Thymus (tissue), 11 donors: ENCODE data around the gene RPL3. TPM values are rescaled to one million over a fixed set of nuclear protein-coding genes. Genes with fewer than 3 reads are reported as not detected.

Experiments
- DNase-seq, 9 donors: peaks; one replicate each; pipeline ENCODE4 v3.0.0-alpha.2; 2013; ENCODE audit warnings: low spot score in 9 of 9, low read depth in 6 of 9, missing footprints in 1 of 9
- H3K27ac ChIP-seq, 2 donors: one replicate each; pipeline ENCODE4 v1.5.1; 2013; ENCODE audit warnings: control low read depth in 1 of 2, low read depth in 1 of 2, low read length in 1 of 2, mild to moderate bottlenecking in 1 of 2, moderate library complexity in 1 of 2
- H3K27me3 ChIP-seq, 2 donors: one replicate each; pipeline ENCODE4 v1.5.1; 2013; ENCODE audit warnings: low read length in 1 of 2; ENCODE audit not compliant: control insufficient read depth in 2 of 2, insufficient read depth in 1 of 2
- H3K36me3 ChIP-seq, 2 donors: one replicate each; pipeline ENCODE4 v1.5.1; 2013; ENCODE audit warnings: low read length in 1 of 2, mild to moderate bottlenecking in 1 of 2, moderate library complexity in 1 of 2; ENCODE audit not compliant: control insufficient read depth in 2 of 2, insufficient read depth in 2 of 2
- H3K4me1 ChIP-seq, 2 donors: one replicate each; pipeline ENCODE4 v1.5.1; 2013; ENCODE audit warnings: low read length in 2 of 2; ENCODE audit not compliant: control insufficient read depth in 2 of 2, insufficient read depth in 2 of 2
- H3K4me3 ChIP-seq, 2 donors: one replicate each; pipeline ENCODE4 v1.5.1; 2013; ENCODE audit warnings: low read length in 2 of 2, control low read depth in 1 of 2, mild to moderate bottlenecking in 1 of 2
- H3K9me3 ChIP-seq, 2 donors: one replicate each; pipeline ENCODE4 v1.5.1; 2013; ENCODE audit warnings: low read length in 1 of 2, mild to moderate bottlenecking in 1 of 2; ENCODE audit not compliant: control insufficient read depth in 2 of 2, insufficient read depth in 1 of 2
- WGBS: extraction: QIAGEN DNeasy Blood & Tissue Kit; methylation state at CpG from one replicate; pipeline ENCODE4 v1.1.7; 2013; 5-methylcytosine and 5-hydroxymethylcytosine counted together
- polyA plus RNA-seq: library from polyadenylated mRNA; stranded (reverse); fragments of 200-250 nt; gene quantifications from one replicate; pipeline ENCODE4 v1.2.3, GENCODE V29; 2013
- total RNA-seq: library from RNA; stranded (reverse); fragments of 120-200 nt; gene quantifications from one replicate; pipeline ENCODE4 v1.2.4, GENCODE V29; 2013
- donor health status: healthy.

RPL3 gene
- total and polyA plus RNA-seq, 2 donors: 1,863 to 2,946 TPM

DNA sequence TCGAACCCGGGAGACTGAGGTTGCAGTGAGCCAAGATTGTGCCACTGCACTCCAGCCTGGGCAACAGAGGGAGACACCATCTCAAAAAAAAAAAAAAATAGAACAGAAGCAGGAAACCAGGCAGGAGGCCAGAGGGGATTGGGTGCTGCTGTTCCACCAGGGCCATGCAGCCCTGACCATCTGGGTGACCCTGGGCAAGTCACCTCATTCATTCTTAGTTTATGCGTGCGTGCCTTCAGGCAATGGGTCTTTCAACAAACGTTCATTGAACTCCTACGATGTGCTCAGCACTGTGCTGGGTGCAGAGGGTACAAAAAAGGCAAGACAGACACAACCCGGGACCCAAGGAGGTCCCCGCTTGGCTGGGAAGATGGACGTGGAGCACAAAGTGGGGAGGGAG, 18.3 kb downstream of the RPL3 start:
- Histone ChIP-seq H3K27me3 (peaks cover 13 to 48% of the 10 kb centered on the region in 2 donors), H3K4me3 (no peak overlapping the region), H3K9me3 (peaks cover 0 to 4% of the 10 kb centered on the region in 2 donors), H3K4me1 (peaks cover 11 to 28% of the 10 kb centered on the region in 2 donors), H3K36me3 (no peaks in the 10 kb centered on the region), H3K27ac (no peak overlapping the region)
- 95% methylated on average over 9 of the region's 9 CpGs for WGBS
- no peak for DNase-seq

DNA sequence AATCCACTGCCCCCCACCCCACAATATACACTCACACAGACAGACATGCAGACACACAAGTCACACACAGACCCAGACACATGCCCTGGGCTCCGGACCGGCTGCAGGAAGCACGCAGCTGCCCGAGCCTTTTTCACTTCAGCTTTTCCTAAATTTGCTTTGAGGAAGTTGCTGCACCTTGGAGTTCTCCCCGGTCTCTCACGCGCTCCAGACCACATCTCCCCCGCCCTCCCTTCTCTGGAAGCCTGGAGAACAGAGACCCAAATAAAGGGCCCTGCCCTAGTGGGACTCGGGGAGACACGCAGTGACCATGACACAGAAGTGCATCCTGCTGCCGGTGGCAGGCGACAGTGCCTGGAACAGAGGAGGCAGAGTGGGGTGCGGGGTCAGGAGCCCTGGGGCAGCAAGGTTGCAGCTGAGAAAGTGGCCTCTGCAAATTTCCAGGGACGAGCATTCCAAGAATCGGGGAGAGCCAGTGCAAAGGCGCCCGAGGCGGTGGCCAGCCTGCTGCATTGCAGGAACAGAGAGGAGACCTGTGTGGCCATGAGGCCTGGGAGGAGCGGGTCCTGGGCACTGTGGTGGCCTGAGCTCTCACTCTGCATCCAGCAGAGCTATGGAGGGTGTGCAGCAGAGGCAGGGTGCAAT, 19.1 kb downstream of the RPL3 start:
- peaks cover 13 to 48% of the 10 kb centered on the region in 2 donors for H3K27me3 ChIP-seq
- H3K27ac ChIP-seq: no peak overlapping the region
- no peak overlapping the region for H3K4me3 ChIP-seq
- 16% methylated on average over 19 of the region's 19 CpGs for WGBS
- H3K36me3 ChIP-seq: no peaks in the 10 kb centered on the region
- DNase-seq: no peak
- H3K9me3 ChIP-seq: peaks cover 0 to 4% of the 10 kb centered on the region in 2 donors
- H3K4me1 ChIP-seq: peaks cover 11 to 28% of the 10 kb centered on the region in 2 donors

DNA sequence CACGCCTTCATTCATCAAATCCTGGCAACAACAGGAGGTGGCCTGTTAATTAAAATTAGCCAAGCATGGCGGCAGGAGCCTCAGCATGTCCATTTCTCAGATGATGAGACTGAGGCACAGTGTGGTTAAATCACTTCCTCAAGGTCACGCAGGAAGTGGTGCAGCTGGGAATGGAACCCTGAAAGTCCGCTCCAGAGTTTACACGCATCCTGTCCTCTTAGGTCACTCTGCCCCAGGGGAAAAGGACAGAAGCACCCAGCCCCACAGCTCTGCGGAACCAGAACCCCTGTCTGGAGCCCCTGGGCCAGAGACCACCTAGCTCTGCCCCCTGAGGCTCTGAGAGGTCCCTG, 19.6 kb downstream of the RPL3 start:
- Histone ChIP-seq H3K4me3 (no peak overlapping the region), H3K27ac (no peak overlapping the region), H3K36me3 (no peaks in the 10 kb centered on the region), H3K4me1 (peaks cover 11 to 28% of the 10 kb centered on the region in 2 donors), H3K9me3 (peaks cover 0 to 4% of the 10 kb centered on the region in 2 donors), H3K27me3 (peaks cover 13 to 48% of the 10 kb centered on the region in 2 donors)
- WGBS: 35% methylated on average over 6 of the region's 6 CpGs
- no peak for DNase-seq

DNA sequence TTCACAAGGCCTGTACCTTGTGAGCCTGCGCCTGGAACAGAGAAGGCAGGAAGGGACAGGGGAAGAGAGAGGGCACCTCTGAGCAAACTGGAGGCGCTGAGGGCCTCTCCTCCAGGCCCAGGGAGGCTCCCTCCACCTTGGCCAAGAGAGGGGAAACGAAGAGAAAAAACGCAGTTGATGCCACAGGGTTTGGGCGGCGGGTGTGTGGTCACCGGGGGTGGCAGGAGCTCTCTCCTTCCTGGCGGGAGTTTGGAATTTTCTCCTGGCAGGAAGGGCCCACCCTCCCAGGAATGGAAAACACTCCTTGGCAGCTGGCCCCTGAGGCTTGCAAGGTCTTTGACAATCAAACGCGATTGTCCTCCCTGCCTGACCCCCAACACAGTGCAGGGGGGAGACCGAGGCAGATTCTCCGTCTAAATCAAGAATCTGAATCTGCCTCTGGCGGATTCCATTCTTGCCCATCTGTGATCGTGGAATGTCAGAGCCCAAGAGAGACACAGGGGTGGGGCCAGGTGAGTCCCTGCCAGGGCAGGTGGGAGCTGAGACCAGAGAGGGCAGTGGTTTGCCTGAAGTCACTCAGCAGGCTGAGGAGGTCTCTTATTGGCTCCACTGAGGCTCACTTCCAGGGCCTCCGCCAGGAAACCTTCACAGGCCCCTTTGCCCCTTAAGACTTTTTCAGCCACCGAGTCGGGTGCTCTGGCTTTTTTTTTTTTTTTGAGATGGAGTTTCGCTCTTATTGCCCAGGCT, 21.0 kb downstream of the RPL3 start:
- H3K27me3 ChIP-seq: peaks cover 13 to 48% of the 10 kb centered on the region in 2 donors
- no peaks in the 10 kb centered on the region for H3K36me3 ChIP-seq
- H3K27ac ChIP-seq: no peak overlapping the region
- H3K4me3 ChIP-seq: no peak overlapping the region
- H3K4me1 ChIP-seq: peaks cover 11 to 28% of the 10 kb centered on the region in 2 donors
- H3K9me3 ChIP-seq: peaks cover 0 to 4% of the 10 kb centered on the region in 2 donors
- WGBS: 84% methylated on average over 18 of the region's 18 CpGs
- no peak for DNase-seq

DNA sequence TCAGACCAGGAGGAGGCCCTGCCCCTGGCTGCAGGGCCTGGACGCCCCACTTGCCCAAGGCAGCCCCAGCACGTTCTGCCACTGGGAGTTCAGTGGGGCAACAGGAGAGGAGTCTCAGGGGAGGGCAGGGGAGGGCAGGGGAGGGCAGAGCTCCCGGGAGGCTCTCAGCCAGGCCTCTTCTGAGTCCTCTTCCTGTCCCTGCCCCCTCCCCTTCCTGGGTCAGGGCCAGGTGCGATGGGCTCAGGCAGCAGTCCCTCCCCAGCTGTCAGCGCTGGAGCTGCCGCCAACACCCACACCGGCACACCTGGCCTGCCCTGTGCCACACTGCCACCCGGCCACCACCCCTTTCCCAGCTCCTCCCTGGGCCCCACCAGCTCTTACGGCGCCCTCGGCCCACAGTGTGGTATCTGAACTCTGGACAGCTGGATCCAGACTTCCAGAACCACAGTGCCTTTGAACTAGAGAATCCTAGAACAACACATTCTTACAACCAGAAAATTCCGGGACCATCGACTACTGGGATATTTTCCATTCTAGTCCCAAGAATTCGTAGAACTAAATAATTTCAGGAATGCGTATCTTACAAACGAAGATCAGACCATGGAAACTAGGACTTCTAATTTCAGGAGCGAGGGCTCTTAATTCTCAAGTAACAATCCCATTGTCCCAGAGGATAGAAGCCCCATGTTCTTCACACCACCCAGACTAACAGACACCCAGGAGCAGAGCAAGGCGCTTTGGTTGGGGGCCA, 21.8 kb downstream of the RPL3 start:
- H3K4me1 ChIP-seq: peaks cover 11 to 31% of the 10 kb centered on the region in 2 donors

DNA sequence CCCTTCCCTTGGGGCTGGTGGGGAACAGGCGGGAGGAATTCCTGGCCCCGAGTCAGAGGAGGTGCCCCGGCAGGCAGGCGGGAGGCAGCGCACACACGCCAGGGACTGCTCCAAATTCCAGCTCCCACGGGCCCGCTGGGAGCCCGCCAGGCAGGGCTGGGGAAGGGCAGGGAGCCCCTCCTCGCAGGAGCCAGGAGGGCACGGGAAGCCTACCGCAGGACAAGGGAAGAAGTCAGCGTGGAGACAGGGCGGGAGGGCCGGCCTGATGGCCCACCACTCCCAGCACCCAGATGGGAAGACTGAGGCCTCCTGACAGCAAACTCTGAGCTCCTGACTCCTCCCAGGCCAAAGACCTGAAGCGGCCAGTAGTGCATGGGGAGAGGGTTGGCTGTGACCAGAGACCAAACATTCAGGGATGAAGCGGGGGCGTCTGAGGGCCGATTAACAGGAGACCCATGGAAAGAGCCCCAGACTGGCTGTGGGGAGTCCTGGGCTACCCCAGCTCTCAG, 22.4 kb downstream of the RPL3 start:
- Histone ChIP-seq H3K4me1 (peaks cover 11 to 36% of the 10 kb centered on the region in 2 donors), H3K36me3 (no peaks in the 10 kb centered on the region), H3K4me3 (no peak overlapping the region), H3K27ac (no peak overlapping the region), H3K9me3 (peaks cover 0 to 4% of the 10 kb centered on the region in 2 donors), H3K27me3 (peaks cover 13 to 45% of the 10 kb centered on the region in 2 donors)
- no peak for DNase-seq
- WGBS: 88% methylated on average over 19 of the region's 19 CpGs

More for the DNA sequence above, 21.8 kb downstream of the RPL3 start:
- H3K9me3 ChIP-seq: peaks cover 0 to 4% of the 10 kb centered on the region in 2 donors
- peaks cover 13 to 48% of the 10 kb centered on the region in 2 donors for H3K27me3 ChIP-seq
- no peak overlapping the region for H3K27ac ChIP-seq
- H3K36me3 ChIP-seq: no peaks in the 10 kb centered on the region
- 44% methylated on average over 18 of the region's 18 CpGs for WGBS
- no peak overlapping the region for H3K4me3 ChIP-seq
- DNase-seq: peak in 5 of 9 donors; percentile 36 to 75 (median 57)

DNA sequence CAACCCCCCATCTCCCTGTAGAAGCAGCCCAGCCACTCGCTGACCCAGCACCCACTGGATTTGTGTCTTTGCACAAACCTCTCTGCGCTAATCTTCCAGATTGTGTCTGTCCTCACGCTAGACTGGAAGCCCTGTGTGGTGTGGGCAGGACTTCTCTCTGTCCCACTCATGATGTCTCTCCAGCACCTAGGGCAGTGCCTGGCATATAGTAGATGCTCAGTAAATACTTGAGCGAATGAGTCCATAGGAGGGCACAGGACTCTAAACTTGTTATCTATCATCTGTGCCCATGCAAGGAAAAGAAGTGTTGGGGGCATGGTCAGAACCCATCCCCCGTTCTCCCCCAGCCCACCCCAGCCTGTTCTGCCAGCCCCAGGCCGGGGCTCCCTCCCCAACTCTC, 22.9 kb downstream of the RPL3 start:
- 97% methylated on average over 6 of the region's 6 CpGs for WGBS
- no peak overlapping the region for H3K27ac ChIP-seq

DNA sequence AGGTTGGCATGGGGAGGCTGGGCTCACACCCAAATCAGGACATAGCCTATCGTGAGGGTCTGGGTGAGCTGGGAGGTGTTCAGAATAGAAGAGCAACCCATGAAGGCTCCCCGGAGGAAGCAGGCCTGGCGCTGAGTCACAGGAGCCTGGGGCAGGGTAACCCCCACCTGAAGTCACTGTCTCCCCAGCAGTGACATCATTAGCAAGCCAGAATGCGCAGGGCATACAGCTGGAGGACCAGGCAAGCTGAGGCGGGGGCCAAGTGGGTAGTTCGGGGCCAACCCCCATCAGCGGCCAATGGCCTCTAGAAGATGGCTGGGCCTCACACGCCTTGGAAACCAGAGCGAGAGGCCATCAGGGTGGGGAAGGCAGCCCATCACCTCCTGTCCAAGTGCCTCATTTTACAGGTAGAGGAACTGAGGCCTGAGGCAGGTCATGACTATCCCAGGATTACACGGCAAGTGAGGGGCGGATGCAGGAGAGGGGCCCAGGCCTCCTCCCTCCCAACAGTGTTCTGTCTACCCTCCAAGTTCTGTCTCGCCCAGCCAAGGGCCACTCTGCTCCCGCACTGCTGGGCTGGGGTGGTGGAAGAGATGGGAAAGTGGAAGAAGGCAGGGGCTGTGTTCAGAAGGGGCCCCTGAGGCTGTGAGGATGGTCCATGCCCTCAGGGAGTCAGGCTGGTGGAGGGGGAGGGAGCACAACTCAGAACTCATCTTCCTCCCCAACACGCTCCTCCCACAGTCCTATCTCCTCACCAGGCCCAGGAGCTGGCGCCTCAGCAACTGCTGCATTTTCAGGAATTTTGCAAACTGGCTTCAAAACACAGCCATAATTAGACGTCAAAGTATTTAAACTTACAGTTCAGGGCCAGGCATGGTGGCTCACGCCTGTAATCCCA, 24.6 kb downstream of the RPL3 start:
- H3K4me3 ChIP-seq: no peak overlapping the region

More for the DNA sequence above, 22.9 kb downstream of the RPL3 start:
- no peaks in the 10 kb centered on the region for H3K36me3 ChIP-seq
- peaks cover 13 to 41% of the 10 kb centered on the region in 2 donors for H3K27me3 ChIP-seq
- peaks cover 11 to 36% of the 10 kb centered on the region in 2 donors for H3K4me1 ChIP-seq
- H3K4me3 ChIP-seq: no peak overlapping the region
- H3K9me3 ChIP-seq: peaks cover 0 to 4% of the 10 kb centered on the region in 2 donors
- no peak for DNase-seq

More for the DNA sequence above, 24.6 kb downstream of the RPL3 start:
- H3K4me1 ChIP-seq: peaks cover 11 to 31% of the 10 kb centered on the region in 2 donors
- H3K27ac ChIP-seq: no peak overlapping the region
- no peak for DNase-seq
- H3K36me3 ChIP-seq: no peaks in the 10 kb centered on the region
- 98% methylated on average over 17 of the region's 17 CpGs for WGBS
- H3K27me3 ChIP-seq: peaks cover 2 to 28% of the 10 kb centered on the region in 2 donors
- H3K9me3 ChIP-seq: peaks cover 0 to 4% of the 10 kb centered on the region in 2 donors
